HG02938 (cell line): ENCODE measurements around the gene NT5DC2.

Experiments
- ATAC-seq: cut with Tn5 transposase; IDR thresholded peaks from one replicate; pipeline ENCODE4 v1.9.1; 2021; ENCODE audit warnings: mild to moderate bottlenecking, moderate library complexity; ENCODE audit not compliant: unreplicated experiment

NT5DC2 gene

DNA sequence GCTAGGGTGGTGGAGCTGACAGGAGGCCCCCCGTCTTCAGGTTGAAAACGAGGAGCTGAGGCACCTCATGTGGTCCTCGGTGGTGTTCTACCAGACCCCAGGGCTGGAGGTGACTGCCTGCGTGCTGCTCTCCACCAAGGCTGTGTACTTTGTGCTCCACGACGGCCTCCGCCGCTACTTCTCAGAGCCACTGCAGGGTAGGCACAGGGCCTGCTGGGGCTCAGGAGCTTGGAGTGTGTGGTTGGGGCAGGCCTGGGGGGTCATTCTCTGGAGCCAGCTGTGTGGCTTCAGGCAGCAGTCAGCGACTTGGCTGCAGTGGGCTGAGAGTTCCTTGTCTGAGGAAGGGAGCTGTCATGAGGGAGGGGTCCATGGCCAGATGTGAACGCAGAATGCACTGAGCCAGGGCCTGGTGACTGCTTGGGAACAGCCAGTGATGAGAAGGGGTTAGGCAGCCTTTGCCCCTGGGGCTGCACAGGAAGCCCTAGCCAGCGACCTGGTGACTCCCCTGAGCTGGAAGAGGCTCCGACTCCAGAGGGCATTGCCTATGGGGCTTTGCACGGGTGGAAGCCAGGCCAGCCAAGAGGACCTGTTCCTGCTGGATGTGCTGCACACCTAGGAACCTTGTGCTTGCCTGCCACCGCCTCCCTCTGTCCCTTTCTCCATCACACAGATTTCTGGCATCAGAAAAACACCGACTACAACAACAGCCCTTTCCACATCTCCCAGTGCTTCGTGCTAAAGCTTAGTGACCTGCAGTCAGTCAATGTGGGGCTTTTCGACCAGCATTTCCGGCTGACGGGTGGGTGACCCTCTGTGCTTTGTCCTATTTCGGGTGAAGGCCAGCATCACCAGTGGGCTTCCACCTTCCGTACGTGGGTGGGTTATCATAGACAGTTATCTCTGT is 43.4 kb downstream of the NT5DC2 start:
- no peak for ATAC-seq

DNA sequence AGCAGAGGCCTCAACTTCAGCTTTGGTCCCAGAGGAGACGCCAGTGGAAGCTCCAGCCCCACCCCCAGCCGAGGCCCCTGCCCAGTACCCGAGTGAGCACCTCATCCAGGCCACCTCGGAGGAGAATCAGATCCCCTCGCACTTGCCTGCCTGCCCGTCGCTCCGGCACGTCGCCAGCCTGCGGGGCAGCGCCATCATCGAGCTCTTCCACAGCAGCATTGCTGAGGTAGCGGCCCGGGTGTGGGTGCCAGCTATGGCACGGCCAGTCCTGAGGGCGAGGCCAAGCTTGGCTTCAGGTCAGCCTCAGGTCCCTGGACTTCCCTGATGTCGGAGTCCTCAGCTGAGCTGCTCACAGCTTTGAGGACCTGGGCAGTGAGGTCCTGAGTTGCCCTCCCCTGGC is 44.2 kb downstream of the NT5DC2 start:
- ATAC-seq: no peak

DNA sequence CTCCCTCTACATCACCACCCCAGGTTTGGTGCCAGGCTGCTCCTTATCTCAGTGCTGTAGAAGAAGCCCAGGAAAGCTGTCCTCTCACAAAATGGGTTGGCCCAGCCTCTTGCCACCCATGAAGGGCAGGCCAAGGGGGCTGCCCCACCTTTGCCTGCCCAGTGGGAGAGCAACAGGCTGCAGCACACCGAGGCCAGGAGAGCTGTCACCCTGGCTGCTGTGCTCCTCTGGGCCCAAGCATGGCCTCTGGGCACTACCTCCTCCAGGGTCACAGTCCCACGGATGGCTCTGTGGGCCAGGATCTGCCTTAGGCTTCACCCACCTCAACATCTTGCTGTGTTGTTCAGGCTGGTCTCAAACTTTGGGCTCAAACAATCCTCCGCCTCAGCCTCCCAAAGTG is 44.9 kb downstream of the NT5DC2 start:
- no peak for ATAC-seq

DNA sequence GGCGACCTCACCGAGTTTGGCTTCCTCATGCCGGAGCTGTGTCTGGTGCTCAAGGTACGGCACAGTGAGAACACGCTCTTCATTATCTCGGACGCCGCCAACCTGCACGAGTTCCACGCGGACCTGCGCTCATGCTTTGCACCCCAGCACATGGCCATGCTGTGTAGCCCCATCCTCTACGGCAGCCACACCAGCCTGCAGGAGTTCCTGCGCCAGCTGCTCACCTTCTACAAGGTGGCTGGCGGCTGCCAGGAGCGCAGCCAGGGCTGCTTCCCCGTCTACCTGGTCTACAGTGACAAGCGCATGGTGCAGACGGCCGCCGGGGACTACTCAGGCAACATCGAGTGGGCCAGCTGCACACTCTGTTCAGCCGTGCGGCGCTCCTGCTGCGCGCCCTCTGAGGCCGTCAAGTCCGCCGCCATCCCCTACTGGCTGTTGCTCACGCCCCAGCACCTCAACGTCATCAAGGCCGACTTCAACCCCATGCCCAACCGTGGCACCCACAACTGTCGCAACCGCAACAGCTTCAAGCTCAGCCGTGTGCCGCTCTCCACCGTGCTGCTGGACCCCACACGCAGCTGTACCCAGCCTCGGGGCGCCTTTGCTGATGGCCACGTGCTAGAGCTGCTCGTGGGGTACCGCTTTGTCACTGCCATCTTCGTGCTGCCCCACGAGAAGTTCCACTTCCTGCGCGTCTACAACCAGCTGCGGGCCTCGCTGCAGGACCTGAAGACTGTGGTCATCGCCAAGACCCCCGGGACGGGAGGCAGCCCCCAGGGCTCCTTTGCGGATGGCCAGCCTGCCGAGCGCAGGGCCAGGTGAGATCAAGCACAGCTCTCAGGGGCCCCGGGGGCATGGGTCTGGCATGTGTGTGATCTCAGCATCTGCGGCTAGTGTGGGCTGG is 45.6 kb downstream of the NT5DC2 start:
- no peak for ATAC-seq

DNA sequence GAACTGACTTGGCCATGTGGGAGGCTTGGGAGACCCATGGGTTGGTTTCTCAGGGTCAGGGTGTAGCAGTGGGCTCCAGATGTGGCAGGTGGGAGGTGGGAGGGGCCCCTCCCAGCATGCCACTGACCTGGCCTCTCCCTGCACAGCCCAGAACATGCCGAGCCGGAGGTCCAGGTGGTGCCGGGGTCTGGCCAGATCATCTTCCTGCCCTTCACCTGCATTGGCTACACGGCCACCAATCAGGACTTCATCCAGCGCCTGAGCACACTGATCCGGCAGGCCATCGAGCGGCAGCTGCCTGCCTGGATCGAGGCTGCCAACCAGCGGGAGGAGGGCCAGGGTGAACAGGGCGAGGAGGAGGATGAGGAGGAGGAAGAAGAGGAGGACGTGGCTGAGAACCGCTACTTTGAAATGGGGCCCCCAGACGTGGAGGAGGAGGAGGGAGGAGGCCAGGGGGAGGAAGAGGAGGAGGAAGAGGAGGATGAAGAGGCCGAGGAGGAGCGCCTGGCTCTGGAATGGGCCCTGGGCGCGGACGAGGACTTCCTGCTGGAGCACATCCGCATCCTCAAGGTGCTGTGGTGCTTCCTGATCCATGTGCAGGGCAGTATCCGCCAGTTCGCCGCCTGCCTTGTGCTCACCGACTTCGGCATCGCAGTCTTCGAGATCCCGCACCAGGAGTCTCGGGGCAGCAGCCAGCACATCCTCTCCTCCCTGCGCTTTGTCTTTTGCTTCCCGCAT is 46.4 kb downstream of the NT5DC2 start:
- ATAC-seq: no peak

DNA sequence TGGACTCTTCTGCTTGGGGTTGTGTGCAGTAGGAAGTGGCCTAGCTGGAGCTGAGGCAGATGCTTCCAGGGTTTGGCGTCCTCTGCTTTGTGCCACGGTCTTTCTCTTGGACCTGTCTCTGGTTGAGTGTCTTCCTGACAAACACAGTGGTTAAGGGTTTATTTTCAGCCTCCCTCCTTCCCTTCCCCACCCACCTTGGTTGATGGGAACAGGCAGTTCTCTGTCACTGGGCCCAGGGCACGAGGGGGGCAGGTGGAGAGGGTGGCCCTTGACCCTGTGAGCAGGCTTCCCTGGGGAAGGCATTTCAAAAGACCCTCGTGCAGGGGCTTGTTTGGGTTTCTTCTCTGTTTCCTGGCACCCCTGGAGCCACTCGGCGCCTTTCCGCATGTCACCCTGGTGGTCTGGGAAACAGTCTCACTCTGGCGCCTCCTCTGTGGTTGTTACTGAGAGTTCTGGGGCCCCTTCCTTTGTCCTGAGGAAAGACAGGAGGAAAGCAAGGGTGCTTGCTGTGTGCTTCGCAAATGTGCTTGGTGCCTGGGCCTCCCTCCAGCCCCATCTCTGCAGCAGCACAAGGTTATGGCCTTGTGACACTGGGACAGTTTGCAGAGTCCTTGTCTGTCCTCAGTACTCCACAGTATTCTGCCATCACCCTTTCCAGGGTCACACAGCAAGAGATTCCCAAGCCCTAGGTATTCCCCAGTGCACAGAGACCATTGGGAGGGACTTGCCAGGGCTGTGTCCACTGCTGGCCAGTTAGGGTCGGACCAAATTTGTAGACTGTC is 48.8 kb downstream of the NT5DC2 start:
- ATAC-seq: no peak

DNA sequence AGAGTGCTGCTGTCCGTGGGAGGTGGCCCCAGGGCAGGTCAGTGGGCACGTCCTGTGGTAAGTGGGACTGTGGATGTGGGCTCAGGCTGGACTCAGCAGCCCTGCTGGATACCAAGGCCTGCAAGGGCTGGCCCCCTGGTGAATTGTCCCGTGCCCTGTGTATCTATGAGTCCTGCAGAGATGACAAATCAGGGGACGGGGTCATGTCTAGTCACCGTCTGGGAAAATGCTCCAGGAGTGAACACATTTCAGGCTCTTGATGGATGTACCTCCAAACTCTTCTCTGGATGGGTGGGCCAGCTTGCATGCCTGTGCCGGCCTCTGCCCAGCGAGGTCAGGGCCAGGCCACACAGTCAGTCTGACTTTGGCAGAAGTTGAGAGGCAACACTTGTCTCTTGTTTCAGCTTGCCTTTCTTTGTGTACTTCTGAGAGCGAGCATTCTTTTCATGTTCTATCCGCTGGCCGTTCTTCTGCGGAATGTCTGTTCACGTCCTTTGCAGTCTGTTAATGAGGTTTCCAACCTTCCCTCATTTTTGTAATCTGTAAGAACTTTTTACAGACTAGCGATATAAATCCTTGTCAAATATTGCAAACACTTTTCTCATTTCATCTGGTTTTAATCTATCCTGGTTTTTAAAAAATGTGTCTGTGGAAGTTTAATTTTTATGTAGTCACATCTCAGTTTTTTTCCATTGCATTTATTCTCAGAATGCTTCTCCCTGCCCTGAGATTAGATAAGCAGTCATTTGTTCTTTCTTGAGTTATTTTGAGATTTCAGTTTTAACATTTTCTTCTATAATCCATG is 49.9 kb downstream of the NT5DC2 start:
- no peak for ATAC-seq

DNA sequence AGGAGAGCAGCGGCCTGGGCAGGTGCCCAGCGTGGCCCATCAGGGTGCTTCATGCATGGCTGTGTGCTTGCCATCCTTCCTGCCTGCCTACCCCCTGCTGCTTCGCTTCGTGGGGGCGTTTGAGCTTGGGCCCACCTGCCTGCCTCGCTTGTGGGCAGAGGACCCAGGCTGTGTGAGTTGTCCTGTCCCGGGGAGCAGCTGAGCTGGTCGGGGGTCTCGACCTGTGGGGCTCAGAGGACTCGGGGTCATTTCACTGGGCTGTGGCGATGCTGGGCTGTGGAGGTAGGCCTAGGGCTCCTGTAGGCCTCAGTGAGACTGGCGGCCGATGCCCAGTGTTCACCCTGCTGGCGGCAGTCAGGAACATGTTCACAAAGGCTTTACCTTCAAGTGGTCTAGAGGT is 50.6 kb downstream of the NT5DC2 start:
- ATAC-seq: no peak

DNA sequence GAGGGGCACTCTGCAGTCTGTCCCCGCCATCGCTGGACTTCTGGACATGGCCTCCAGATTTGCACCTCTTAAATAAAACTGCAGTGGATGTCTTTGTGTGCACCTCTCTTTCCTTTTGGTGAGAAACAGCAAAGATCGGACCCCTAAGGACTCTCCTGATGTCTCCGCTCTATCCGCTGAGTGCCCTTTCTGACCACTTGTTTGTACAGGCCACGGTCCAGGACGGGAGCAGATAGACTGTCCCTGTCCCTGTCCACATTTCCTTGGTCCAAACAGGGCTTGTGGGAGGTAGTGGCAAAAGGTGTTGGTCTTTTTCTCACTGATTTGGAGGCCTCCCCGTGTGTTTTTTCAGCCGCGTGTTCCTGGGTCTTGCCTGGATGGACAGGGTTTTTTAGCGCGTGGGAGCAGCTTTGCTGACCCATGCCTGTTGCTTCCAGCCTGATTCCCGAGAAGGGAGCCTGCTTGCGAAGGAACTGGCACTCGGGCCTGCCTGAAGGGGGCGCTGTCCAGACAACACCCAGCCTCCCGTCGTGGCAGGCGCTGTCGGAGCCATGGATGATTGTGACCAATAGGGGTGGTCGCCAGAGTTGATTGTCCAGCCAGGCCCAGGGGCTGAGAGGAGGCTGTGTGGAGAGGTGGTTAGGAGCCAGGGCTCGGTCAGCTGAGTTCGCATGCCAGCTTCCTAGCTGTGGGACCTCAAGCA is 51.7 kb downstream of the NT5DC2 start:
- no peak for ATAC-seq

DNA sequence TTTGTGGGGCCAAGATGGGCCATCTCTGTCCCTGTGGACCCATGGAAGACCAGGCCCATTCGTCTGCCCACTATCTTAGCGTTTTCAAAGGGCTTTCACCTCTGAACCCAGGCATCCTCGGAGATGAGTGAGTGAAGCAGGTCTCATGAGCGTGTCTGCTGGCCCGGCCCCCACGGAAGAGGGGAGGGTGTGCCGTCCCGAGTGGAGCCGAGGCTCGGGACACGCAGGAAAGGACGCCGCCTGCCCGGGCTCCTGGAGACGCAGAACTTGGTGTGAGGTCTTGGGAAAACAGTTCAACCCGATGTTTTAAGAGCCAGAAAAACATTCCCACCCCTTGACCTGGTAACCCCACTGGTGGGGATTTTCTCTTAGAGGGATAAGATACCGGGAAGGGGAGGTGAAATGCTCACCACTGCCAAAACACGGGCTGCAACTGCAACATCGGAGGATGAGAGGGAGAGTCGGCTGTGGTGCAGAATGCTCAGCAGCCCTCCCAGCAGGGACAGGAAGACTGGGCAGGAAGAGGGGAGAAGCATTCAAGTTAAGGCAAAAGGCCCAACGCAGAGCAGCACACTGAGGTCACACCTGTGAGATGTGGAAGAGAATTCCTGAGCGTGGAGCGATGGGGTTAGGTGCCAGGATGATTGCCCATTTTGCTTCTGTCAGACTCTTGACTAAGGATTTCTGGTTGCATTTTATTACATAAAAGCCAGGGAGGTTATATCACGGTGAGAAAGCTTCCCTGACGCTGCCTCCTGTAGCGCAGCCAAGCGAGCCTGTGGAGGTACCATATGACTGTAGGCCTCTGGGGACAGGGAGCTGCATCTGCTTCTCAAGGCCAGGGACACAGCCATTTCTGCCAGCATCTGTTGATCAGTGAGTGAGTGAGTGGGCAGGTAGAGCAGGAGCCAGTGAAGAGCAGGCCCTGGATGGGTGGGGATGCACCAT is 52.6 kb downstream of the NT5DC2 start:
- no peak for ATAC-seq

DNA sequence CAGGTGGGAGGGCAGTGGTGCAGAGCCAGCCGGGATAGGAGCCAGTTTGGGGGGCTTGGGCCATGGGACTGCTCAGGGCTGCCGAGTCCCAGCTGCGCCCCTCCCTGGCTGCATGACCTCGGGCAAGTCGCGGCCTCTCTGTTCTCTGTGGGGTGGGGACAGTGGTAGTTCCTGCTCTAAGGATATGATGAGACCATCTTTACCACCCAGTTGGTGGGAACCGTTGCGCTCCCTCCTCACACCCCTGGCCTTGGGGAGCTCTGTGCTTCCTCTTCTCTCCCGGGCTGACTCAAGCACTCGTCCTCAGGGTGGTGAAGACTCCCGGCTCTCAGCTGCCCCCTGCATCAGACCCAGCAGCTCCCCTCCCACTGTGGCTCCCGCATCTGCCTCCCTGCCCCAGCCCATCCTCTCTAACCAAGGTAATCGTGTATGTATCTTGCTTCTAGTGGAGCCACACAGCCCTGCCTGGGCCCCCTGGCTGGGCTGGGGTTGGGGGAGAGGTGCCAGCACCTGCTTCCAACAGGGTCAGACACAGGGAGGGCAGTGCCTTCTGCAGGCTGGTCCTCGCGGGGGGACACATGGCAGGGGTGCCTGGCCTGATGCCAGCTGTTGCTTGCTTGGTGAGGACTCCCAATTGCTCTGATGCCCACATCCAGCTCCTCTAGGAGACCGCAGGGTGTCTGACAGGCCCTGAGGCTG is 53.6 kb downstream of the NT5DC2 start:
- no peak for ATAC-seq

DNA sequence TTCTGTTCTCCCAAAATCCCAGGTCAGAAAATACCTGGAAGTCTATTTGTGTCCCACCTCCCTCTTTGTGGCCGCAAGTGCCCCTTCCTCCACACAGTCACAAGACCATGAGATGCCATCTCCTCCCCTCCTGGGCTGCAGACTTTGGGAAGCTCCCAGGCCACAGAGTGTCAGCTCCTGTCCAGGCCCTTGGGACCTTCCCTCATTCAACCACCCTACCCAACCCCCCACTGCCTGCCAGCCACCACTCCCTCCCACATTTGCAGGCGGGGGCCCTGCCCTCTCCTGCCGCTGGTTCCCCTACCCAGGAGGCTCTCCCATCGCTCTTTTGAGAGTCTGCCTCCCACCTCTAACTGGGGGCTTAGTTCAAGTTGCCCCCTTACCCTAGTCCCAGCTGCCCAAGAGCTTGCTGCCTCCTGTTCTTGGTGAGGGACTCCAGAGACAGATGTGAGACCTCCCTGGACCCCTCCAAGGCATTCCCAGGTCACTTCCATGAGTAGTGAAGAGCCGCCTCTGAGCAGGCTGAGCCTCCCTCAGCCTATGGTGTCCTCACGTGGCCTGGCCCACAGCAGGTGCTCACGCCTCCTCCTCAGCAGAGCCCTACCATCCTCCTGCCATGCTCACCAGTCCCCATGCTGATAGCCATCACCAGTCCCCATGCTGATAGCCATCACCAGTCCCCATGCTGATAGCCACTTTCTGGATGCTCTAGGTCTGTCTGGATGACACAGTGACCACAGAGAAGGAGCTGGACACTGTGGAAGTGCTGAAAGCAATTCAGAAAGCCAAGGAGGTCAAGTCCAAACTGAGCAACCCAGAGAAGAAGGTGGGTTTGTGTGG is 54.4 kb downstream of the NT5DC2 start:
- ATAC-seq: no peak

DNA sequence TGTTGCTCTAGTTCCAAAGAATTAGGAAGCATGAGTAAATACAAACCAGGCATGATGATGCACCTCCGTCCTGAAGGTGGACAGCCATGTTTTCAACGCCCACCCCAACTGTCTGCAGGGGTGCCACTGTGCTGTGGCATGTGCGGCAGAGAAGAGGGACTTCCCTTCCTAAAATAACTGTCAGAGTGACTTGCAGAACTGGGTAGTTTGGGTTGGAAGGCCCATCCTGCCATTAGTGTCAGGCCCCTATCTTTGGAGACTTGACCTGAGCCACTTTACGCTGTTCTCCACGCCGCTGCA is 55.9 kb downstream of the NT5DC2 start:
- no peak for ATAC-seq

DNA sequence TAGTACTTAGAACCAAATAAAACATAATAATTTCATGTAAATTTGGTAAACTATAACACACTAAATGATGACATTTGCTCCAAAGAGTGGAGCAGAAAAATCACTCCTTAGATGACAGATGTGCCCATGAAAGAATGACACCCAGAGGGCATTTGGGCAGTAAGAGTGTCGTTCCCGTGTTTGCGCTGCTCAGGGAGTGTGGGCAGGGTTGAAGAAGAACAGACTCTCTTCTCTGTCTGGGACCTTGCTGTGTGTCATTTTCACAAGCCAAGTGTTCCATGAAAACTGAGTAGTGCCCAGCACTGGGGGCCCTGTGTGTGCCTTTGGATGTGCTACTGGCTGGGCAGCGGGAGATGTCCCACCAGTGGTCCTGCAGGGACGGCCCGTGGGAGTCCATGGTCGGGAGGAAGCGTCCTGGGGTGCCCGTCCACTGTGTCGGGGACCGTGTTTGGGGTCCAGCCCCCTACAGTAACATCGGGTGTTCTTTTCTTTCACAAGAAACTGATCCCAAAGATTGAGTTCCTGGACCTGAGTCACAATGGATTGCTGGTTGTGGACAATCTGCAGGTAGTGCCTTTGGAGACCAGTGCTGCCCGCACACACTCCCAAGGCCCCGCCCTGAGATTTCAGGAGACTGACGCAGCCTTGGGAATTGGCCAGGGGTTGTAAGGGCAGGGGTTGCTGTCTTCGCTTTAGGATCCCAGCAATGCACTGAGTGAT is 56.4 kb downstream of the NT5DC2 start:
- ATAC-seq: no peak
